ENCODE measurements around the gene CHST15. TPM values are rescaled to one million over a fixed set of nuclear protein-coding genes. Genes with fewer than 3 reads are reported as not detected.
A peak's percentile ranks its signal among the peaks of the same experiment; 100 is the strongest.

CHST15 gene
- total RNA-seq, 3 donors from 2014 or later = 4.8 to 64.5 (median 10.8) TPM

GRCh38 chr10:124083047-124083739 lies 10.2 kb downstream of the CHST15 start:
- no peaks in the 10 kb centered on the region for H3K9me3 ChIP-seq
- DNase-seq (no peak), ATAC-seq (no peak)
- H3K4me3 ChIP-seq = no peak overlapping the region
- no peaks in the 10 kb centered on the region for H3K36me3 ChIP-seq (ENCODE audit: low read depth)
- H3K4me1 ChIP-seq (ENCODE audit: low read depth) = peaks cover 2% of the 10 kb centered on the region
- no peak for TF ChIP-seq CTCF (IDR thresholded peaks at IDR 0.05)
- intact Hi-C loops (cut with DNase I, micrococcal nuclease) = no loop called here

- no peak for DNase-seq
- no peaks in the 10 kb centered on the region for H3K36me3 ChIP-seq (ENCODE audit: low read depth)
- no peaks in the 10 kb centered on the region for H3K9me3 ChIP-seq
- no peak overlapping the region for H3K4me3 ChIP-seq
- no peak for ATAC-seq
- no peaks in the 10 kb centered on the region for H3K4me1 ChIP-seq (ENCODE audit: low read depth)
- TF ChIP-seq CTCF (IDR thresholded peaks at IDR 0.05) = no peak
- intact Hi-C loops (cut with DNase I, micrococcal nuclease) = no loop called here
These were observed 10.8 kb downstream of the CHST15 start for GRCh38 chr10:124082555-124082954.

GRCh38 chr10:124081547-124082140 lies 11.8 kb downstream of the CHST15 start:
- no peak for TF ChIP-seq CTCF (IDR thresholded peaks at IDR 0.05)

GRCh38 chr10:124079864-124080263 lies 13.5 kb downstream of the CHST15 start:
- H3K4me1 ChIP-seq (ENCODE audit: low read depth) = no peaks in the 10 kb centered on the region

More at GRCh38 chr10:124081547-124082140, 11.8 kb downstream of the CHST15 start:
- DNase-seq (no peak), ATAC-seq (no peak)
- Histone ChIP-seq H3K9me3 (no peaks in the 10 kb centered on the region), H3K4me1 (ENCODE audit: low read depth) (no peaks in the 10 kb centered on the region), H3K36me3 (ENCODE audit: low read depth) (no peaks in the 10 kb centered on the region), H3K4me3 (no peak overlapping the region)
- intact Hi-C loops (cut with DNase I, micrococcal nuclease) = no loop called here

GRCh38 chr10:124078714-124079113 lies 14.7 kb downstream of the CHST15 start:
- ATAC-seq (no peak), DNase-seq (no peak)
- H3K4me3 ChIP-seq = no peak overlapping the region
- no peaks in the 10 kb centered on the region for H3K9me3 ChIP-seq
- no peaks in the 10 kb centered on the region for H3K36me3 ChIP-seq (ENCODE audit: low read depth)
- no peak for TF ChIP-seq CTCF (IDR thresholded peaks at IDR 0.05)
- intact Hi-C loops (cut with DNase I, micrococcal nuclease) = no loop called here
- H3K4me1 ChIP-seq (ENCODE audit: low read depth) = no peaks in the 10 kb centered on the region

More at GRCh38 chr10:124079864-124080263, 13.5 kb downstream of the CHST15 start:
- no peaks in the 10 kb centered on the region for H3K36me3 ChIP-seq (ENCODE audit: low read depth)
- intact Hi-C loops (cut with DNase I, micrococcal nuclease) = no loop called here
- H3K4me3 ChIP-seq = no peak overlapping the region
- TF ChIP-seq CTCF (IDR thresholded peaks at IDR 0.05) = no peak
- no peak for DNase-seq
- H3K9me3 ChIP-seq = no peaks in the 10 kb centered on the region
- ATAC-seq = peak; percentile 34
